ENCODE data around the gene KLHDC7A. TPM values are rescaled to one million over a fixed set of nuclear protein-coding genes. Genes with fewer than 3 reads are reported as not detected.

The KLHDC7A gene
- total RNA-seq: under 1 TPM in 1 of 2 donors, not detected in 1; 0.11 TPM

- Histone ChIP-seq H3K4me1 (peaks cover 0 to 10% of the 10 kb centered on the region in 2 donors), H3K4me3 (no peak within 1 kb of the TSS), H3K27ac (no peak within 1 kb of the TSS), H3K9me3 (no peaks in the 10 kb centered on the region), H3K36me3 (no peaks in the 10 kb centered on the region), H3K27me3 (no peaks in the 10 kb centered on the region)
- DNase-seq (ENCODE audit: low spot score): no peak
- no peak for TF ChIP-seq CTCF (IDR thresholded peaks at IDR 0.05)
Measured at GRCh38 chr1:18480315-18481189, at the start of gene KLHDC7A. TSS of gene KLHDC7A (plus strand) at chr1:18480930. CDS start at chr1:18480982, 52 bp downstream.

GRCh38 chr1:18434041-18434440 is 46.7 kb upstream of the KLHDC7A start:
- Histone ChIP-seq H3K36me3 (no peaks in the 10 kb centered on the region), H3K9me3 (peaks cover 0 to 12% of the 10 kb centered on the region in 2 donors), H3K27me3 (no peaks in the 10 kb centered on the region), H3K4me1 (no peaks in the 10 kb centered on the region), H3K4me3 (no peak overlapping the region), H3K27ac (no peak overlapping the region)
- TF ChIP-seq CTCF (IDR thresholded peaks at IDR 0.05): no peak
- no peak for DNase-seq (ENCODE audit: low spot score)

GRCh38 chr1:18440385-18441226 is 40.1 kb upstream of the KLHDC7A start:
- Histone ChIP-seq H3K27ac (no peak overlapping the region), H3K4me3 (no peak overlapping the region), H3K36me3 (no peaks in the 10 kb centered on the region), H3K9me3 (peaks cover 0 to 2% of the 10 kb centered on the region in 2 donors), H3K4me1 (no peaks in the 10 kb centered on the region), H3K27me3 (no peaks in the 10 kb centered on the region)
- DNase-seq (ENCODE audit: low spot score): no peak
- TF ChIP-seq CTCF (IDR thresholded peaks at IDR 0.05): no peak

GRCh38 chr1:18443587-18444520 is 36.9 kb upstream of the KLHDC7A start:
- Histone ChIP-seq H3K27ac (no peak overlapping the region), H3K9me3 (no peaks in the 10 kb centered on the region), H3K27me3 (no peaks in the 10 kb centered on the region), H3K4me3 (no peak overlapping the region), H3K36me3 (no peaks in the 10 kb centered on the region), H3K4me1 (no peaks in the 10 kb centered on the region)
- TF ChIP-seq CTCF (IDR thresholded peaks at IDR 0.05): no peak
- DNase-seq (ENCODE audit: low spot score): no peak

- H3K27me3 ChIP-seq: no peaks in the 10 kb centered on the region
- no peak overlapping the region for H3K27ac ChIP-seq
- no peak for DNase-seq (ENCODE audit: low spot score)
- H3K4me1 ChIP-seq: no peaks in the 10 kb centered on the region
- H3K4me3 ChIP-seq: no peak overlapping the region
- TF ChIP-seq CTCF (IDR thresholded peaks at IDR 0.05): no peak
- H3K36me3 ChIP-seq: no peaks in the 10 kb centered on the region
- no peaks in the 10 kb centered on the region for H3K9me3 ChIP-seq
Measured at GRCh38 chr1:18444563-18444962, 36.2 kb upstream of the KLHDC7A start.
